K562 (cell line): Measurements from ENCODE around the gene HMG20B. TPM values are rescaled to one million over a fixed set of nuclear protein-coding genes. Genes with fewer than 3 reads are reported as not detected.

Experiments used
- CHD7 ChIP-seq: fragments of 200-600 bp; sonication (generic); IDR thresholded peaks from one replicate; pipeline ENCODE4 v1.6.1; 2012; ENCODE audit warnings: mild to moderate bottlenecking, low read depth, low read length, inconsistent platforms
- CTBP1 ChIP-seq: fragments of 450-650 bp; IDR thresholded peaks from 2 replicates; pipeline ENCODE4 v1.6.1; 2016; ENCODE audit warnings: borderline replicate concordance
- GTF2A2 ChIP-seq: IDR thresholded peaks from 2 replicates; pipeline ENCODE4 v1.6.1; 2016; ENCODE audit warnings: mild to moderate bottlenecking, missing genetic modification characterization, missing compliant biosample characterization
- KAT8 ChIP-seq: fragments of 450-650 bp; IDR thresholded peaks from 2 replicates; pipeline ENCODE4 v1.6.1; 2016; ENCODE audit warnings: low read depth, mild to moderate bottlenecking
- MBD1 ChIP-seq: fragments of 250-450 bp; sonication (Bioruptor Pico); IDR thresholded peaks from 2 replicates; pipeline ENCODE4 v1.8.0; 2022; ENCODE audit warnings: inconsistent platforms
- NCOA1 ChIP-seq: fragments of 450-650 bp; IDR thresholded peaks from 2 replicates; pipeline ENCODE4 v1.6.1; 2016; ENCODE audit warnings: low read depth
- NRF1 ChIP-seq, 2 experiments: fragments of 450-650 bp; IDR thresholded peaks in 1 of 2; conservative IDR thresholded peaks in 1 of 2; 2 replicates each; pipeline ENCODE4 v1.6.1; 2014; ENCODE audit warnings: mild to moderate bottlenecking in 2 of 2
- PHF20 ChIP-seq: fragments of 450-650 bp; IDR thresholded peaks from 2 replicates; pipeline ENCODE4 v1.6.1; 2018; ENCODE audit not compliant: partially characterized antibody
- RBFOX2 ChIP-seq: fragments of 200-400 bp; formaldehyde crosslinking; IDR thresholded peaks from 2 replicates; pipeline ENCODE4 v1.6.1; 2017; ENCODE audit warnings: low read depth, mild to moderate bottlenecking, low read length, moderate library complexity
- SMAD4 ChIP-seq: fragments of 250-450 bp; sonication (Bioruptor Pico); conservative IDR thresholded peaks from 2 replicates; pipeline ENCODE4 v1.8.0; 2021; ENCODE audit warnings: inconsistent platforms, mild to moderate bottlenecking, moderate library complexity
- SRSF1 ChIP-seq: fragments of 200-400 bp; formaldehyde crosslinking; IDR thresholded peaks from 2 replicates; pipeline ENCODE4 v1.6.1; 2017; ENCODE audit warnings: mild to moderate bottlenecking, low read depth, low read length, moderate library complexity
- ZNF644 ChIP-seq: fragments of 200-800 bp; sonication (Bioruptor generic); IDR thresholded peaks from 2 replicates; pipeline ENCODE4 v1.6.1; 2016; ENCODE audit warnings: low read depth, missing genetic modification characterization, missing compliant biosample characterization
- polyA plus RNA-seq, 8 experiments: library from polyadenylated mRNA; depleted of rRNA in 4 of 8; stranded (reverse) in 5 of 8; unstranded in 3 of 8; fragments of >200 nt; fragmentation: Nextera tagmentation in 2 of 8; fragmentation: Illumina TruSeq in 1 of 8; extraction: Ambion mirVana in 2 of 8; extraction: Trizol in 1 of 8; gene quantifications; 2 replicates each; pipeline versions ENCODE4 v1.2.1 to v1.2.3, GENCODE V29; 2011 to 2014; ENCODE audit warnings: inconsistent platforms in 1 of 8, missing spikeins in 1 of 8
- total RNA-seq, 7 experiments: library from RNA; depleted of rRNA in 6 of 7; stranded (reverse); fragments of >200 nt in 6 of 7; fragmentation: Illumina TruSeq in 2 of 7; extraction: Trizol in 2 of 7; gene quantifications; 2 replicates each; pipeline versions ENCODE4 v1.2.1 to v1.2.3, GENCODE V29; 2011 to 2021; ENCODE audit warnings: low replicate concordance in 1 of 7
- TF ChIP-seq, protein P1 (sequence below): fragments of 450-650 bp; IDR thresholded peaks from 2 replicates; pipeline ENCODE4 v1.6.1; 2016; ENCODE audit warnings: low read depth, mild to moderate bottlenecking, moderate library complexity
- TF ChIP-seq, protein P2 (sequence below): IDR thresholded peaks from 2 replicates; pipeline ENCODE4 v1.6.1; 2012; ENCODE audit warnings: low read depth, low read length, improper control_type of control experiment, borderline replicate concordance

Gene HMG20B
- total and polyA plus RNA-seq, 9 of the 15 experiments (the other 6 are each of a cell fraction or from before 2014, with no cell fraction given) = 0.35 to 172 (median 38.6) TPM

GRCh38 chr19:3605770-3606169 is 33.0 kb downstream of the HMG20B start (continued):
- TF ChIP-seq CHD7 = no peak
- no peak for TF ChIP-seq ZNF644 (tag)
- no peak for TF ChIP-seq MBD1
- TF ChIP-seq, protein P1, sequence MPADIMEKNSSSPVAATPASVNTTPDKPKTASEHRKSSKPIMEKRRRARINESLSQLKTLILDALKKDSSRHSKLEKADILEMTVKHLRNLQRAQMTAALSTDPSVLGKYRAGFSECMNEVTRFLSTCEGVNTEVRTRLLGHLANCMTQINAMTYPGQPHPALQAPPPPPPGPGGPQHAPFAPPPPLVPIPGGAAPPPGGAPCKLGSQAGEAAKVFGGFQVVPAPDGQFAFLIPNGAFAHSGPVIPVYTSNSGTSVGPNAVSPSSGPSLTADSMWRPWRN = no peak
- no peak for TF ChIP-seq RBFOX2
- TF ChIP-seq SMAD4 (CRISPR knock-in tag) = no peak
- TF ChIP-seq, protein P2, sequence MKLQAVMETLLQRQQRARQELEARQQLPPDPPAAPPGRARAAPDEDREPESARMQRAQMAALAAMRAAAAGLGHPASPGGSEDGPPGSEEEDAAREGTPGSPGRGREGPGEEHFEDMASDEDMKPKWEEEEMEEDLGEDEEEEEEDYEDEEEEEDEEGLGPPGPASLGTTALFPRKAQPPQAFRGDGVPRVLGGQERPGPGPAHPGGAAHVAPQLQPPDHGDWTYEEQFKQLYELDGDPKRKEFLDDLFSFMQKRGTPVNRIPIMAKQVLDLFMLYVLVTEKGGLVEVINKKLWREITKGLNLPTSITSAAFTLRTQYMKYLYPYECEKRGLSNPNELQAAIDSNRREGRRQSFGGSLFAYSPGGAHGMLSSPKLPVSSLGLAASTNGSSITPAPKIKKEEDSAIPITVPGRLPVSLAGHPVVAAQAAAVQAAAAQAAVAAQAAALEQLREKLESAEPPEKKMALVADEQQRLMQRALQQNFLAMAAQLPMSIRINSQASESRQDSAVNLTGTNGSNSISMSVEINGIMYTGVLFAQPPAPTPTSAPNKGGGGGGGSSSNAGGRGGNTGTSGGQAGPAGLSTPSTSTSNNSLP = no peak
- no peak for TF ChIP-seq GTF2A2 (tag)
- no peak for TF ChIP-seq NCOA1
- no peak for TF ChIP-seq NRF1 (conservative IDR thresholded peaks at IDR 0.05 in 1 of 2, IDR thresholded peaks at IDR 0.05 in 1 of 2)
- no peak for TF ChIP-seq KAT8
- peak; percentile 8 for TF ChIP-seq PHF20
- no peak for TF ChIP-seq SRSF1
- no peak for TF ChIP-seq CTBP1
